Measurements from ENCODE around the gene OR2V1.
A peak's percentile ranks its signal among the peaks of the same experiment; 100 is the strongest.

The OR2V1 gene

DNA sequence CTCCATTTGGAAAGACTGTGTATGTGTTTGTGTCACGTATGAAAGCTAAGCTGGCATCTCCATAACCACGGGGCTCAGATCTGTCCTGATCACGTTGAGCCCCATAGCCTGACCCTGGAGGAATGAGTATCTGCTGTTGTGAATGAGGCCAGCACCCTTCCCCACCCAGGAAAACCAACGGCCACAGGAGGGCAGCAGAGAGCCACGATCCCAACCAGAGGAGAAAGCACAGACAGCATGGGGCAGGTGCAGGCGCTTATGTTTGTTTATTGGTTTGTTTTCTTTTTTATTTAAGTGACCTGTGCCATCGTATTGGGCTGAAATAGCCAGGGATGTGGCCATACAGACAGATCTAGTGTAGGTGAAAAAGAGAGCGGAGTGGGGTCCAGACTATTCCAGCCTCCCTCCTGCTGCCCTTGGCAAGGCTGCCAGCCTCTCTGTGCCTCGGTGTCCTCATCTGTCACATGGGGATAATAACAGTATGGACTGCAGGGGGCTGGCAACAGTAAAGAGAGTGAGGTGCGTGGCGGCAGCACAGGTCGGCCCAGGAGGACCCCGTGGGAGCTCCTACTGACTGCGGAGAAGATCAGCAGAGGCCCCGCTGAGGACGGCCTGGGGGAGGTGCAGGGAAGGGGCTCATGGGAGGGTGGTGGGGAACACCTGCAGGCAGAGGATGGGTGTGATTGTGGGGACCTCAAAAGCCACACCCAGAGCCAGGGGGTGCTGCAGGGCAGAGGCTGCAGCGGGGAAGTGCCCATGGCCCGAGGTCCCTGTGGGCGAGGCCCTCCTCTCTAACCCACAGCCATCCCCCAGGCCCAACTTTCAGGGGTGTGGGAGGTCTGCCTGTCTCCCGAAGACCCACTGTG is 28.6 kb upstream of the OR2V1 start:
- Histone ChIP-seq H3K36me3 (ENCODE audit: control insufficient read depth, insufficient read depth, low read length) (no peaks in the 10 kb centered on the region), H2AFZ (no peak overlapping the region), H3K9ac (no peak overlapping the region), H3K79me2 (no peaks in the 10 kb centered on the region), H3K4me1 (peaks cover 6% of the 10 kb centered on the region), H3K27me3 (ENCODE audit: control insufficient read depth, insufficient read depth, low read length) (peaks cover 4% of the 10 kb centered on the region), H3K4me3 (ENCODE audit: low read depth, low read length) (no peak overlapping the region), H3K27ac (no peak overlapping the region), H3K9me3 (ENCODE audit: control insufficient read depth, low read length) (no peaks in the 10 kb centered on the region), H3K4me2 (ENCODE audit: low read length) (no peak overlapping the region)
- TF ChIP-seq, protein P1, sequence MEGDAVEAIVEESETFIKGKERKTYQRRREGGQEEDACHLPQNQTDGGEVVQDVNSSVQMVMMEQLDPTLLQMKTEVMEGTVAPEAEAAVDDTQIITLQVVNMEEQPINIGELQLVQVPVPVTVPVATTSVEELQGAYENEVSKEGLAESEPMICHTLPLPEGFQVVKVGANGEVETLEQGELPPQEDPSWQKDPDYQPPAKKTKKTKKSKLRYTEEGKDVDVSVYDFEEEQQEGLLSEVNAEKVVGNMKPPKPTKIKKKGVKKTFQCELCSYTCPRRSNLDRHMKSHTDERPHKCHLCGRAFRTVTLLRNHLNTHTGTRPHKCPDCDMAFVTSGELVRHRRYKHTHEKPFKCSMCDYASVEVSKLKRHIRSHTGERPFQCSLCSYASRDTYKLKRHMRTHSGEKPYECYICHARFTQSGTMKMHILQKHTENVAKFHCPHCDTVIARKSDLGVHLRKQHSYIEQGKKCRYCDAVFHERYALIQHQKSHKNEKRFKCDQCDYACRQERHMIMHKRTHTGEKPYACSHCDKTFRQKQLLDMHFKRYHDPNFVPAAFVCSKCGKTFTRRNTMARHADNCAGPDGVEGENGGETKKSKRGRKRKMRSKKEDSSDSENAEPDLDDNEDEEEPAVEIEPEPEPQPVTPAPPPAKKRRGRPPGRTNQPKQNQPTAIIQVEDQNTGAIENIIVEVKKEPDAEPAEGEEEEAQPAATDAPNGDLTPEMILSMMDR (IDR thresholded peaks at IDR 0.05), result peak; percentile 91

DNA sequence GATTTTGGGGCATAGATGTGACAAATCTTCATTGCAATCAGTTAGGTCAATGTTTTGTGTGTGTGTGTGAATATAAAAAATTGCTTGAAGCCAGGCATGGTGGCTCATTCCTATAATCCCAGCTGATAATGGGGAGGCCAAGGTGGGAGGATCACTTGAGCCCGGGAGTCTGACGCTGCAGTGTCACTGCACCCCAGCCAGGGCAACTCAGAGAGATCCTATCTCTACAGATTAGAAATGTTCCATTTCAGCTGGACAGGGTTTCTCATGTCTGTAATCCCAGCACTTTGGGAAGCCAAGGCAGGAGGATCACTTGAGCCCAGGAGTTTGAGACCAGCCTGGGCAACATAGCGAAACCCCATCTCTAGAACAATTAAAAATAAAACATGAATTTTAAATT is 27.9 kb upstream of the OR2V1 start:
- H2AFZ ChIP-seq, result no peak overlapping the region
- TF ChIP-seq, protein P1 (IDR thresholded peaks at IDR 0.05), result no peak
- no peak overlapping the region for H3K4me3 ChIP-seq (ENCODE audit: low read depth, low read length)
- H3K79me2 ChIP-seq, result no peaks in the 10 kb centered on the region
- H3K4me2 ChIP-seq (ENCODE audit: low read length), result no peak overlapping the region
- no peak overlapping the region for H3K27ac ChIP-seq
- H3K36me3 ChIP-seq (ENCODE audit: control insufficient read depth, insufficient read depth, low read length), result no peaks in the 10 kb centered on the region
- no peak overlapping the region for H3K9ac ChIP-seq
- H3K9me3 ChIP-seq (ENCODE audit: control insufficient read depth, low read length), result no peaks in the 10 kb centered on the region
- H3K27me3 ChIP-seq (ENCODE audit: control insufficient read depth, insufficient read depth, low read length), result no peaks in the 10 kb centered on the region
- peaks cover 6% of the 10 kb centered on the region for H3K4me1 ChIP-seq

DNA sequence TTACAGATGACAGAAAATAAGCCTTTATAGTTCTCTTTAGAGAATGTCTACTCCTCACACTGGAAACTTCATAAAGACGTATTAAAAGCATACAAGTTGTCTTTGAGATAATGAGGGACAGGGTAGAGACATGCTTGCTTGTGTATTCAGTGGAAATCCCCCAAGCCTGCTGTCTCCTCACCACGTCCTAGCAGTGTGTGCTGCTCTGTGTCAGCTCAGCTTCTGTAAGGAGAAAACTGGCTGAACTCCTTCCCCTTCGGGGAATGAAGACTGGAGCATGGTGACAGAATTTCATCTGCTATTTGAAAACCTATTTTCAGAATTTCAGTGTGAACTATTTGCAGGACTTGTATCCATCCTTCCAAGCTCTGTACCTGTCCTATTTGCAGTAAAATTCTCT is 25.8 kb upstream of the OR2V1 start:
- no peak overlapping the region for H3K9ac ChIP-seq
- no peak overlapping the region for H2AFZ ChIP-seq
- H3K9me3 ChIP-seq (ENCODE audit: control insufficient read depth, low read length), result no peaks in the 10 kb centered on the region
- no peaks in the 10 kb centered on the region for H3K36me3 ChIP-seq (ENCODE audit: control insufficient read depth, insufficient read depth, low read length)
- H3K79me2 ChIP-seq, result no peaks in the 10 kb centered on the region
- peaks cover 6% of the 10 kb centered on the region for H3K4me1 ChIP-seq
- H3K27ac ChIP-seq, result no peak overlapping the region
- H3K4me2 ChIP-seq (ENCODE audit: low read length), result no peak overlapping the region
- no peaks in the 10 kb centered on the region for H3K27me3 ChIP-seq (ENCODE audit: control insufficient read depth, insufficient read depth, low read length)
- TF ChIP-seq, protein P1 (IDR thresholded peaks at IDR 0.05), result no peak
- H3K4me3 ChIP-seq (ENCODE audit: low read depth, low read length), result no peak overlapping the region

DNA sequence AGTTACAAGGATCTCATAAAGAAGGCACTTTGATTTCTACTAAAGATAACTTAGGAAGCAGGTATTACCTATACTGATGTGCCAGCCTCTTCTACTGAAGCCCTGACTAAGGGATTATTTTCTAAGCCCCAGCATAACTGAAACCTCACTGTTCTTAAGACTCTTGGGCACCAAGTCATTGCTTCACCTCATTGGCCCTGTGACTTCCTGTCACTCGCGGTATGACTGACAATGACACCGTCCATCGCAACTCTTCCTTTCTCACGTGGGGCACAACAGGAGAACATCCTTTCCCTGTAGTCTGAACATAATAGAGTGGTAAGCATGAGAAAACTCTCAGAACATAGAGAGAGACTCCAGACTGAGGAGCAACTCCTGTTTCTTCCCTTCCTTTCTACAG is 22.8 kb upstream of the OR2V1 start:
- H3K9ac ChIP-seq, result no peak overlapping the region
- H3K36me3 ChIP-seq (ENCODE audit: control insufficient read depth, insufficient read depth, low read length), result no peaks in the 10 kb centered on the region
- no peaks in the 10 kb centered on the region for H3K27me3 ChIP-seq (ENCODE audit: control insufficient read depth, insufficient read depth, low read length)
- H3K79me2 ChIP-seq, result no peaks in the 10 kb centered on the region
- TF ChIP-seq, protein P1 (IDR thresholded peaks at IDR 0.05), result no peak
- H3K4me1 ChIP-seq, result no peaks in the 10 kb centered on the region
- no peak overlapping the region for H3K4me2 ChIP-seq (ENCODE audit: low read length)
- H2AFZ ChIP-seq, result no peak overlapping the region
- H3K27ac ChIP-seq, result no peak overlapping the region
- H3K4me3 ChIP-seq (ENCODE audit: low read depth, low read length), result no peak overlapping the region
- H3K9me3 ChIP-seq (ENCODE audit: control insufficient read depth, low read length), result no peaks in the 10 kb centered on the region

DNA sequence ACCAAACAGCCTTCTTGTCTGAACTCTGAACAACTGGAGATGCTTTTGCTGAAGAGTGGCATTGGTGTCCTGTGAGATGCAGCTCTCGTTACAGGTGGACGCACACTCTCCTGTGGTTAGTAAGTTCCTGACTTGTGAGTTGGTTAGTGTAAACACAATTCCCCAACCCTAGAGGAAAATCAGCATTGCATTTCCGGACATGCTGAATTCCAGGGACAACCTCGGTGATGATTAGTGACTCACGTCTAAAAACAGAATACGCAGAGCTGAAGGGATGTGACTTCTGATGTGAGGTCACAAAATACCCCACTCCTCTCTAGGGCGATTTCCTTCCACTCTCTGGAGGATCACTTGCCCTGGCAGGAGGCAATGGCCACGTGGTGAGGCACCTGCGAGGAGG is 21.4 kb upstream of the OR2V1 start:
- no peak overlapping the region for H3K9ac ChIP-seq
- no peaks in the 10 kb centered on the region for H3K9me3 ChIP-seq (ENCODE audit: control insufficient read depth, low read length)
- no peaks in the 10 kb centered on the region for H3K36me3 ChIP-seq (ENCODE audit: control insufficient read depth, insufficient read depth, low read length)
- no peak overlapping the region for H3K4me2 ChIP-seq (ENCODE audit: low read length)
- no peak overlapping the region for H2AFZ ChIP-seq
- TF ChIP-seq, protein P1 (IDR thresholded peaks at IDR 0.05), result no peak
- H3K79me2 ChIP-seq, result no peaks in the 10 kb centered on the region
- no peaks in the 10 kb centered on the region for H3K4me1 ChIP-seq
- no peak overlapping the region for H3K4me3 ChIP-seq (ENCODE audit: low read depth, low read length)
- no peaks in the 10 kb centered on the region for H3K27me3 ChIP-seq (ENCODE audit: control insufficient read depth, insufficient read depth, low read length)
- no peak overlapping the region for H3K27ac ChIP-seq
